HL-60/S4 treated with phorbol 12-myristate 13-acetate at 8.2 ng/mL for 4 days and 3 days (cell line): ENCODE data around the gene HOGA1.
"Not testable (repeated sequence)": the region's sequence is repeated elsewhere in the genome, so short reads cannot be mapped to it uniquely, and the experiment has no call there.

Source experiments
- in situ Hi-C: fragments of 300-500 bp; cut with MboI; formaldehyde crosslinking; loops from 2 replicates; pipeline ENCODE4 v1.15.0; 2022; ENCODE audit warnings: low sequenced_read_pairs

Gene HOGA1

DNA sequence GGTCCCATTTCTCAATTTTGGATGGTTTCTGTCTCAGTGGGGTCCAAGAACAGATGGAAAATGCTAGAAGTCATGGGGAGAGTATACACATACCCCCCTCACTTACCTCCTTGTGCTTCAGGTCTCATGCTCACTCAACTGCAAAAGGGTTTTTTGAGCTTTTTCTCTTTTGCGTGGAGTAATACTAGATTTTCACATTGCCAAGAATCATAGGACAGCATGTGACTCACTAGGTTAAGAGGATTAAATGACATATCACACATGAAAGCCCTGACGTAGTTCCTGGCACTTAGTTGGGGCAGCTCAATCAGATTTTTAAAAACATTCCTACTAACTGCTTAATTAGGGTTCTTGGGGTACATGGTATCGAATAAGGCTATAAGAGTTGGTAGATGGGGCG is 60.7 kb downstream of the HOGA1 start:
- in situ Hi-C loops, result no loop called here

DNA sequence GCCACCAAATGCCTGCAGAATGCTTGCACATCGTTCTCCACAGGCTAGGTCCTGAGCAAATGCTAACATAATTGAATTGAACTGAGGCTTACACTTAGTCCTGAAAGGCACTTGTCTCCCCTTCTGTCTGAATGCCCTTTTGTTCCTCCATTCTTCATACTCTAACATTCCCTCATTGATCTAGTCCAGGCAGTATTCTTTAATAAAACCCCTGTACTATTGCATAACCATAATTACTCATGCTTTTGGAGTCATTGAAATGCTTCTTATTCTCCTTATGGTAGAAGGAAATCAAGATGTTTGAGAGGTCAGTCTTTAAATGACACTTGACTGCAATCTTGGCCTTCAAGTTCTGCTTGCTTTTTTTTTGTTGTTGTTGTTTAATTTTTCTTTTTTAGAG is 63.4 kb downstream of the HOGA1 start:
- in situ Hi-C loops, result no loop called here

DNA sequence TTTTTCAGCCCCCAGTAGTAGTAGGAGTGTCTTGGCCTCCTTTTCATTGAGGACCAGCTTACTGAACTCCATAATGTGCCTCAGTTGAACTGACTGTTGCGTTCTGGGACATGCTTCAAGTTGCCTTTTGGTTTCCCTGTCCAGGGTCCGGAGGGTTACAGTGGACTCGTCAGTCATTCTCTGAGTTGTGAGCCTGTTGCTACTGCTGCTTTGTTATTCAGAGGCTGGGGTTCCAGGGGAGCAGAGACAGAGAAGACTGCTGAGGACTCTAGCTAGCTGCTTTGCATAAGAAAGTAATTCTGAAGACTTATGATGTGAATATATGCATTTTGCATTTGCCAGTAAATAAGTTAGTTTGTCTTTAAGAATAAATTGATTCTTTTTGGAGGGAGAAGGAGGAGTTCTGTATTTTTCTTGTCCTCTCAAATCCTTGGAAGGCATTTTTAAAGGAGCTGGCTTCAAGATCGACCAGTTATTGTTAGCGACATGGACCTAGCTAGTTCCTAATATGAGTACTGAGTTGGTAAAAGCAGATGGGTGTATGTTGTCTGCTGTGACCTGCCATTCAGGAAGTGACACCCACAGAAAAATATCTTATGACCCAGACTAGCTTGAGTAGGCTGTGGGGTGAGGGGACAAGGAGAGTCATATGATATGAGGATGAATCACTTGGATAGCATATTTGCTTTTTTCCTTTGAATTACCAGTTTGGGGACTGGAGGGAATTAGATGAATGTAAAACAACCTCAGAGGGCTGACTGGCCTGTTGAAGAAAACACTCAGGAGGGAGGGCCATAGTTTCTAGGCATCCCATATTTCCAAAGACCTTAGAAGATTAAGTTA is 64.6 kb downstream of the HOGA1 start:
- in situ Hi-C loops, result no loop called here

DNA sequence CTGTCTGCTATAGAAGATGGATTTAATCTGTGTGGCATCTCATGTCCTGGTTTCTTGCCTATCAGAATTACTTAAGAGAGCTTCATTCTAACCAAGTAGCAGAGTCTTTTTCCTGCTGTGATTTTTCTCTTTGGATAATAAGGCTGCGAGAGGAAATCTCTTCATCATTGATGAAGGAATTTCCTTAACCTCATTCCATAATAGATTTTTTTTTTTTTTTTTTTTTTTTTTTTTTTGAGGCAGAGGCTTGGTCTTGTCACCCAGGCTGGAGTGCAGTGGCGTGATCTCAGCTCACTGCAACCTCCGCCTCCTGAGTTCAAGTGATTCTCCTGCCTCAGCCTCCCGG is 65.2 kb downstream of the HOGA1 start:
- in situ Hi-C loops, result not testable (repeated sequence)

DNA sequence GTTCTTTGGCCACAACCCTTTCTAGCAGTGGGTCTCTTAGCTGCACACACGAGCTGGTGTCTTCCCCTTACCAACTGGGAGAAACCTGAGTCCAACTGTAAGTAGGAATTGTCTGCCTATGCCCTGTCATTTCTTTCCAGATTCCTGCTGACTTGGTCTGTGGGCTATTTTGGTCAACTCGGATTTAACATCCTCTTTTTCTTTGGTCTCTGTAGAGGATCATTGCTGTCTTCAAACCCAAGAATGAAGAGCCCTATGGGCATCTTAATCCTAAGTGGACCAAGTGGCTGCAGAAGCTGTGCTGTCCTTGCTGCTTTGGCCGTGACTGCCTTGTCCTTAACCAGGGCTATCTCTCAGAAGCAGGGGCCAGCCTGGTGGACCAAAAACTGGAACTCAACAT is 66.5 kb downstream of the HOGA1 start:
- in situ Hi-C loops, result no loop called here

DNA sequence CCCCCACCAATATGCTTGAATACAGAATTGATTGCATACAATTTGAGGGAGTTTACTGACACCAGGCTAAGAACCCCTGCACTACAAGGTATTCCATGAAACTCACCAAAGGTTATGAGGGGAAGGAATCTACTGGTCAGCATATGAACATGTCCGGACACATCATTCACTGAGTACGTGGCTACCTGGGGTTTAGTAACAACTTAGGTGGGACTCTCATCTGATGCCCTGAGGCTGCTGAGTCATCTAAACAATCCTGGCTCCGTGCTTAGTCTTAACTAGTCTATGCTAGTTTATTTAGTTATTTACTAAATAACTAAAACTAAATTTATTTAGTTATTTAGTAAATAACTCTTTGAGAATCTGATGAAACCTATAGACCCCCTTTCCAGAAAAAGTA is 67.6 kb downstream of the HOGA1 start:
- in situ Hi-C loops, result no loop called here

DNA sequence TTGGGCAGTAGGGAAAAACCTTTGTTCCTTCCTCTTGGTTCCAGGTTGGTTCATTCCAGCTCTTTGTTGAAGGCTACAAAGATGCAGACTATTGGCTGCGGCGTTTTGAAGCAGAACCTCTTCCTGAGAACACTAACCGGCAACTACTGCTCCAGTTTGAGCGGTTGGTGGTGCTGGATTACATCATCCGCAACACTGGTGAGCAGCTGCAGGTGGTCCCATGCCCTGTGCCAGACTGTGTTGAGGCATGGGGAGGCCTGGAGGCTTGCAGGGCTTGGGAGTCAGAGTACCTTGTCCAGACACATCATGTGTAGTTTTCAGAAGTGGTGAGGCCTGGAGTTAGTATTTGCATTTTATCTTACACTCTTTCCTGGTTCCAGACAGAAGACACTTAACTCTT is 72.6 kb downstream of the HOGA1 start:
- in situ Hi-C loops, result no loop called here

DNA sequence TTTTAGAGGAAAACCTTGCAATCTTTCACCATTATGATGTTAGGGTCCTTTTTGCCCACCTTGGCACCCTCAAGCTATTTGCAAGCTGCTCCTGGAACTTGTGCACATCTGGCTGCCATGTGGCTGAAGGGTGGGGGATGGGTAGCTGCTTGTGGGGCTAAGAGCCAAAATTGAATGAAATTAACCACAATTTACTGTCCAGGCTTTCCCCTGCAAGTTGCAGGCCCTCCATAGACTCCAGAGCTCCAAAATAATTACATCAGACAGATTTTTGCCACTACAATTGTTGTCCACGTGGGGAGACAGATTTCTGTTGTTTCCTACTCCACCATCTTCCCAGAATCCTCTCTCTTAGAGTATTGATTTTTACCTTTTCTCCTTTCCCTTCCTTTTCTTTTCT is 75.4 kb downstream of the HOGA1 start:
- in situ Hi-C loops, result no loop called here
